ENCODE data around the gene CMTM7.
A peak's percentile ranks its signal among the peaks of the same experiment; 100 is the strongest.

Gene CMTM7

DNA sequence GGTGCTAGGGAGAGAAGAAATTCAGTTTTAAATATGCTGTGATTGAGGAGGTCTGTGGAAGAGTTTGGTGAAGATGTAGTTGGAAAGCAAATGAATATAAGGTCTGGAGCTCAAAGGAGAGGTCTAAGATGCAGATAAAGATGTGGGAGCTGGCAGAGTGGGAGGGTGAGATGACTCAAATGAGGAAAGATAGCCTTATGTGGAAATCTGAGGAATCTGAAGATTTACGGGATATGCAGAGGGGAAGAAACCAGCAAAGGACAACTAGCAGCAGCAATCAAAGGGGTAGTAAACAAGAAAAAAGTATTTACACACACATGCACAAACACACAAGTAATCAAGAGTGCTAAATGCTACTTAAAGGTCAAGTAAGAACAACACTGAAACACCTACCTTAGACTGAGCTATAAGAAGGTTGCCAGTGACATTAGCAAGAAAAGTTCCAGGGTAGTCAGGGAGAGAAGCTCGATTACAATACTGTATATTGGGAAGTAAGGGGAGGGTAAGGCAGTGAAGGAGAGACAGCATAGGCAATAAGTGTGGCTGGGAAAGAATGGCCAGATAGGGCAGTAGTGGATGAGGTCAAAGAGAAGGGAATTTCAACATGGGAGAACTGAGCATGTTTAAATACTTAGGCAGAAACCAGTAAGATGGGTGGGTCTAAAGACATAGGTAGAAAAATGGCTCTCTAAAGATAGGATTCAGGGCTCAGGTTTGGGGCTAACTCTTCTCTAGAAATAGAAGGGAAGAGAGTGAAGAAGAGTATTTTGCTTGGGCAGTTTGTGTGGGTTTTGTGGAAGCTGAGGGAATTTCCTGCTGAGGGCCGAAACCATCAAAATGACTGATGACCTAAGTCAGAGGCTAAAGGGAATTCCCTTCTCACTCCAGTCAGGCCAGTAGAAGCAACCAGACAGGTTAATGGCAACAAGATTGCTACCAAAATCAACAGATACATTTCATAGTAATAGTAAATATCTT is 102.1 kb downstream of the CMTM7 start:
- no peak for DNase-seq

DNA sequence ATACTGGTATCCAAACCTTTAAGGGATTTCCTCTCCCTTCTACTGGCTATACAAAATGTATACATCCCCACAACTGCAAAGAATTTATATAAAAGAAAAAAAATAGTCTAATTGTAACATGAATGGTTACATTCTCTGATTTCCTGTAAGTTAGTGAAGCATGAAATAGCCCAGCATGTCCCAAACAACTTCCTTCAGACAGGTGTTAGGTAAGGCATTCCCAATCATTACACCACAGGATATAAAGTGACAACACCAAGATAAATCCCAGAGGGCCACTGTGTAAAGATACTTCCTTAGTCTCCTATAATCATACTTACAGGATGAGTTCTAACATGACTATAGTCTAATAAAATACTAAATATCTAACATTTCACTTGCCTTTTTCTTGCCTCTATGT is 103.4 kb downstream of the CMTM7 start:
- no peak for DNase-seq

- DNase-seq: no peak
Measured at GRCh38 chr3:32495609-32496008, 104.0 kb downstream of the CMTM7 start.

GRCh38 chr3:32498252-32498651 is 106.6 kb downstream of the CMTM7 start:
- DNase-seq: no peak

- no peak for DNase-seq
Measured at GRCh38 chr3:32498992-32499391, 107.3 kb downstream of the CMTM7 start.

DNA sequence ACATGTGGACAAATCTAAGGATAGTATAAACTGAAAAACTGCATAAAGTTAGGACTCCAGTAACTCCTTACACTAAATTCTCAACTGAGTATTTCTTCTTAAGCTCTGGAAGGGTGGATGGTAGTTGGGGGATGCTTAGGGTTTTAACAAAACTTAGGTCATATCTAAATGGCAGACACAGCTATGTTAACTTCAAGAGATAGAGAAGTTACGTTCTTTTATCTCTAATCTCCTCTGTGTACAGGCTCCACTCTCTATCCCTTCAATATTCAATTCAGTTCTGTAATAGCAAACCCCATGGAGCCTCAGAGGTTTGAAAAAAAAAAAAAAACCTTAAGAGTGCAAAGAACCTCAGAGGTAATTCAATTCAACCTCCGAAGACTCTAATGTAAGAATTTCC is 107.9 kb downstream of the CMTM7 start:
- no peak for DNase-seq

DNA sequence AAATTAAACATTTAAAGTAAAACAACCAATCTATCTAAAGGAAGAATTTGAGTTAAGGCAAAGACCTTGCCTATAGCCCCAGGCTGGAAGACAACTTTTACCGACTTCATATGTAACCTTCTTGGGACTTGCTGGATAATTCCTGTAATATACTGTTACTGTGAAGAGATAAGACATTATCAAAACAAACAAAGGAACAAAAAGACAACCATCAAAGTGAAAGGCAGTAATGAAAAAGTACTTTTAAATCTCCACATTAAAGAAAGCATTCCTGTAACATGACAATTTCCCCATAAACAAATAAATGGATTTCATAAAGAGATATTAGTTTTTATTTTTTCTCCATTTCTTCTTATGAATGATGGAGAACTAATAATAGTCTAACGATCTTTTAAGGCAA is 108.6 kb downstream of the CMTM7 start:
- DNase-seq: no peak

DNA sequence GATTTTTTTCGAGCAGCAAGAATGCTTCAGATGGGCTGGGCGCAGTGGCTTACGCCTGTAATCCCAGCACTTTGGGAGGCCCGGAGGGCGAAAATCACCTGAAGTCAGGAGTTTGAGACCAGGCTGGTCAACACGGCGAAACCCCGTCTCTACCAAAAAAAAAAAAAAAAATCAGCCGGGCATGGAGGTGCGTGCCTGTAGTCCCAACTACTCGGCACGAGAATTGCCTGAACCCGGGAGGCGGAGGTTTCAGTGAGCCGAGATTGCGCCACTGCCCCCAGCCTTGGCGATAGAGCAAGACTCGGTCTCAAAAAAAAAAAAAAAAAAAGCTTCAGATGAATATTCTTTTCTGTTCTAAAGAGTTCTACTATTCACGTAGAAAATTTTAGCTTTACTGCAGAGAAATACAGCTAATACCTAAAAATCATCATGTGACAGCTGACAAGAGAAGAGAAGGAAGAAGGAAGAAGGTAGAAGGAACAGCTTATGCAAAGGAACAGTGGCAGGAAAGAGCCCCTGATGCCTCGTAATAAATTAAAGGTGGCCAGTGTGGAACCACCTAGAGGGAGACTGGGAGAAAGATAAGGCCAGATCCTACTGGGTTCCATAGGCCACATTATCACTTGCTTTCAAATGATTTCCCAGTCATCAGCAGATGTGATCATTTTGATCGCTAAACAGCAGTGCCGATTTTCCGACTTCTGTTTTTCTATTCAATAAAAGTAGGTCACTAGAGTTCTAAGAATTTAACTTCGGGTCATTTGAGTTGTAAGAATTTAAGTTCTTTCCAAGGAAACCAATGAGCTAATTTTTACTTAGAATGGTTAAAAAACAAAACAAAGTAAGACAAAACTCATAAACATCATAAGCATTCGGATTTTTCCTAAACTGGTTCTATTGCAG is 109.5 kb downstream of the CMTM7 start:
- no peak for DNase-seq

DNA sequence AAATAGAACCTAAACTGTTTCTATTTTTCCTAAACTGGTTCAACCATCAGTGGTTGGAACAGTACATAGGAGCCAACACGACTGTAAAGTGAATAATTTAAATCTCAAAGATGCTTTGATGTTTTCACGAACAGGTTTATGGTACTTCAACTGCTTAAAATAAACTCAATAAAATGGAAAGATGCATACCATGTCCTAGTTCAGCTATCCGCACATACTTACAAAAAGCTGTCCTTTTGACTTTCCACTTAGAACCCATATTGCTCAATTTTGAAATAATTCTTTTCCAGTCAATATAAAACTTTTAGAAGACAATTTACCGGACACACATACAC is 110.1 kb downstream of the CMTM7 start:
- DNase-seq: no peak

- peak; percentile 77 for DNase-seq
Measured at GRCh38 chr3:32502118-32502945, 110.7 kb downstream of the CMTM7 start, which contains the start of gene CMTM6. Gene CMTM6, minus strand, starts transcription at chr3:32502852. Its CDS starts 107 bp downstream, at chr3:32502745.

DNA sequence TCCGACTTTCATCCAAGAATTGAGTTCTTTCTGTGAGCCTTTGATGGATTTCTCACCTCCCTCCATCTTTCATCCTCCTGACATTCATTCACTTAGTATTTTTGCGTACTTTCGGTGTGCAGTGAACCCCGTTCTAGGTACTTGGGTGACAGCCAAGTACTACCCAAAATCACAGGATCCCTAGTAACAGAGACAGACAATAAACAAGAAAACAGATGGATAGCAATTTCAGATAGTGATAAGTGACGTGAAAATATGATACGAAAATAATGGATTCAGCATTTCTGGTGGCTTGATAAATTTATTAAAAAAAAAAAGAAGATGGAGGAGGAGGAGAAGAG is 111.3 kb downstream of the CMTM7 start:
- no peak for DNase-seq

Data from activated T-cell treated with anti-CD3 and anti-CD28 coated beads, Interleukin-2, amount 50 U/mL, for 1 hour (primary cell).